GM12874 (cell line): Measurements from ENCODE around the gene SP2.

Experiments used
- TF ChIP-seq, protein P1 (sequence below): IDR thresholded peaks from 2 replicates; pipeline ENCODE4 v1.5.1; 2011; ENCODE audit warnings: low read depth, mild to moderate bottlenecking, control low read depth, low read length, moderate library complexity; ENCODE audit not compliant: insufficient read depth

SP2 gene

DNA sequence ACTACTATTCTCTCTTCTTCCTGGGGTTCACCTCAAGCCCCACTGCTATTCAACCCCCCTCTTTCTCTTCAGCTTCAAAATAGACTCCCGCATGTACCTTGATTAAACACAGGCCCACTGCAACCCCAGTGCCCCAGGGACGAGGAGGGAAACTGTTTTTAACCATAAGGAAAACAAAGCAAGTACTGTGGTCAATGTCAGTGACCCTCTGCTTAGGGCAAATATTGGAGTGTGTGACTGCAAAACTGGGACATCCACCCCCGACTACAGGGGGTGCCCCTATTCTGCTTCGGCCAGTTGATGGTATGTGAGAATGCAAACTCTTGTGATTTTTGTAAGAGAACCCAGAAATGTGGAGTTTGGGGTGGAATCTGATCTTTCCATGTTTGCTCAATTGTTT lies 35.8 kb downstream of the SP2 start:
- TF ChIP-seq, protein P1, sequence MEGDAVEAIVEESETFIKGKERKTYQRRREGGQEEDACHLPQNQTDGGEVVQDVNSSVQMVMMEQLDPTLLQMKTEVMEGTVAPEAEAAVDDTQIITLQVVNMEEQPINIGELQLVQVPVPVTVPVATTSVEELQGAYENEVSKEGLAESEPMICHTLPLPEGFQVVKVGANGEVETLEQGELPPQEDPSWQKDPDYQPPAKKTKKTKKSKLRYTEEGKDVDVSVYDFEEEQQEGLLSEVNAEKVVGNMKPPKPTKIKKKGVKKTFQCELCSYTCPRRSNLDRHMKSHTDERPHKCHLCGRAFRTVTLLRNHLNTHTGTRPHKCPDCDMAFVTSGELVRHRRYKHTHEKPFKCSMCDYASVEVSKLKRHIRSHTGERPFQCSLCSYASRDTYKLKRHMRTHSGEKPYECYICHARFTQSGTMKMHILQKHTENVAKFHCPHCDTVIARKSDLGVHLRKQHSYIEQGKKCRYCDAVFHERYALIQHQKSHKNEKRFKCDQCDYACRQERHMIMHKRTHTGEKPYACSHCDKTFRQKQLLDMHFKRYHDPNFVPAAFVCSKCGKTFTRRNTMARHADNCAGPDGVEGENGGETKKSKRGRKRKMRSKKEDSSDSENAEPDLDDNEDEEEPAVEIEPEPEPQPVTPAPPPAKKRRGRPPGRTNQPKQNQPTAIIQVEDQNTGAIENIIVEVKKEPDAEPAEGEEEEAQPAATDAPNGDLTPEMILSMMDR, result no peak

- TF ChIP-seq, protein P1, result no peak
Measured at GRCh38 chr17:47934856-47935255, 38.8 kb downstream of the SP2 start.

- TF ChIP-seq, protein P1, result no peak
Measured at GRCh38 chr17:47935961-47936360, 39.9 kb downstream of the SP2 start.

DNA sequence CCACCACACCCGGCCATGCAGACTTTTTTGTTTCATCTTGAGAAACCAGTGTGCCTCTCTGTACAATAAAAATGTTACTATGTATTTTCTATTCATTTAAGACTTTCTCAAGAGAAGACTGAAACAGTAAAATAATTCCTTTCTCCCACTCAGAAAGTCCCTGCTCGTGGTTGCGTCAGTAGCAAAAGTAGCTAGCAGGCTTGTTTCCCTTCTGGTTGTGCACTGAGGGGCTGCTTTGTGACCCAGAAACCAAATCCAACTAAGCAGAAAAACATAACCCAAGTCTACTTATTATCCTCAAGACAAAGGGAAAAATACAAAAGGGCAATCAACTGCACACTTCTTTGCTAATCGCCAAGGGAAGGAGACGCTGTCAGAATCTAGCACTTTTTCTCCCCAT lies 41.9 kb downstream of the SP2 start:
- TF ChIP-seq, protein P1, result no peak

GRCh38 chr17:47941246-47942095 lies 45.4 kb downstream of the SP2 start, which contains the start of gene PNPO:
Gene PNPO, plus strand, starts transcription at chr17:47941571. Its CDS starts 105 bp downstream, at chr17:47941676.
- TF ChIP-seq, protein P1, result 0 out of 2 replicates have a peak, but pooled peaks have one; percentile 7

GRCh38 chr17:47942096-47942510 lies 46.1 kb downstream of the SP2 start:
- TF ChIP-seq, protein P1, result no peak

DNA sequence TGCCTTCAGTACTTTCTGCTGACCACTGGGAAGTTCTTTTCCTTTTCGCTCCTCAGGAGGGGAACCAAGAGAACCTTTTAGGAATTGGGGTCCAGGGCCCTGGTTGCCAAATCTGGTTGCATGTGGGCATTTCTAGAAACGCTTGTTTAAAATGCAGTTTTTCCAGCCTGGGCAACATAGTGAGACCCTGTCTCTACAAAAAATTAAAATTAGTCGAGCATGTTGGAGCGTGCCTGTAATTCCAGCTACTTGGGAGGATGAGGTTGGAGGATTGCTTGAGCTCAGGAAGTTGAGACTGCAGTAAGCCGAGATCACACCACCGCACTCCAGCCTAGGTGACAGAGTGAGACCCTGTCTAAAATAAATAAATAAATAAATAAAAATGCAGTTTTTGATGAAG lies 46.5 kb downstream of the SP2 start:
- TF ChIP-seq, protein P1, result no peak
